Hepatocyte (in vitro differentiated cells): ENCODE measurements around the gene DHRS4.

ENCODE experiments used
- CTCF ChIP-seq: fragments of 200-600 bp; sonication (generic); IDR thresholded peaks from 2 replicates; pipeline ENCODE4 v1.5.1; 2016; ENCODE audit warnings: antibody characterized with exemption, mild to moderate bottlenecking; ENCODE audit not compliant: poor library complexity
- EZH2 ChIP-seq: fragments of 200-600 bp; sonication (generic); IDR thresholded peaks from 2 replicates; pipeline ENCODE4 v1.6.1; 2016; ENCODE audit warnings: antibody characterized with exemption, mild to moderate bottlenecking, borderline replicate concordance

GRCh38 chr14:23922545-23922944, 31.0 kb upstream of the DHRS4 start:
- no peak for TF ChIP-seq EZH2
- no peak for TF ChIP-seq CTCF
